ENCODE measurements around the gene RNF167.

RNF167 gene

GRCh38 chr17:4986403-4986802 is 46.3 kb downstream of the RNF167 start:
- TF ChIP-seq REST (IDR thresholded peaks at IDR 0.05; ENCODE audit: insufficient read depth in 1 of 2, low read depth in 2 of 2, low read length in 2 of 2) (no peak), SIN3A (IDR thresholded peaks at IDR 0.05; ENCODE audit: borderline replicate concordance, insufficient read depth, low read length) (no peak), TAF1 (IDR thresholded peaks at IDR 0.05; ENCODE audit: borderline replicate concordance, insufficient read depth, low read length) (no peak; the same call in 1 of the 2 replicates), POLR2AphosphoS5 (IDR thresholded peaks at IDR 0.05; ENCODE audit: low read depth, low read length) (no peak), FOXP2 (optimal IDR thresholded peaks at IDR 0.05; ENCODE audit: borderline replicate concordance, extremely low read depth, extremely low read length, insufficient read depth) (no peak)

- TF ChIP-seq TAF1 (IDR thresholded peaks at IDR 0.05; ENCODE audit: borderline replicate concordance, insufficient read depth, low read length) = peak; percentile 80
- TF ChIP-seq SIN3A (IDR thresholded peaks at IDR 0.05; ENCODE audit: borderline replicate concordance, insufficient read depth, low read length) = peak; percentile 45; the same call in 1 of the 2 replicates
- TF ChIP-seq POLR2AphosphoS5 (IDR thresholded peaks at IDR 0.05; ENCODE audit: low read depth, low read length) = peak; percentile 86; the same call in 1 of the 2 replicates
- peak; percentile 85 for TF ChIP-seq FOXP2 (optimal IDR thresholded peaks at IDR 0.05; ENCODE audit: borderline replicate concordance, extremely low read depth, extremely low read length, insufficient read depth)
- 0 out of 4 replicates have a peak, but pooled peaks of 1 of the 2 experiments have one; percentile 36 for TF ChIP-seq REST (IDR thresholded peaks at IDR 0.05; ENCODE audit: insufficient read depth in 1 of 2, low read depth in 2 of 2, low read length in 2 of 2)
Measured at GRCh38 chr17:4986951-4987766, 47.1 kb downstream of the RNF167 start, which contains the start of gene CAMTA2. TSS of gene CAMTA2 (minus strand) at chr17:4987675. CDS start at chr17:4986222, 1,453 bp downstream.

GRCh38 chr17:4987767-4988567 is 47.9 kb downstream of the RNF167 start:
- no peak for TF ChIP-seq REST (IDR thresholded peaks at IDR 0.05; ENCODE audit: insufficient read depth in 1 of 2, low read depth in 2 of 2, low read length in 2 of 2)
- no peak for TF ChIP-seq POLR2AphosphoS5 (IDR thresholded peaks at IDR 0.05; ENCODE audit: low read depth, low read length)
- TF ChIP-seq FOXP2 (optimal IDR thresholded peaks at IDR 0.05; ENCODE audit: borderline replicate concordance, extremely low read depth, extremely low read length, insufficient read depth) = no peak
- no peak for TF ChIP-seq TAF1 (IDR thresholded peaks at IDR 0.05; ENCODE audit: borderline replicate concordance, insufficient read depth, low read length)
- no peak for TF ChIP-seq SIN3A (IDR thresholded peaks at IDR 0.05; ENCODE audit: borderline replicate concordance, insufficient read depth, low read length)

- TF ChIP-seq TAF1 (IDR thresholded peaks at IDR 0.05; ENCODE audit: borderline replicate concordance, insufficient read depth, low read length) (no peak), SIN3A (IDR thresholded peaks at IDR 0.05; ENCODE audit: borderline replicate concordance, insufficient read depth, low read length) (no peak), POLR2AphosphoS5 (IDR thresholded peaks at IDR 0.05; ENCODE audit: low read depth, low read length) (no peak), REST (IDR thresholded peaks at IDR 0.05; ENCODE audit: insufficient read depth in 1 of 2, low read depth in 2 of 2, low read length in 2 of 2) (no peak), FOXP2 (optimal IDR thresholded peaks at IDR 0.05; ENCODE audit: borderline replicate concordance, extremely low read depth, extremely low read length, insufficient read depth) (no peak)
Measured at GRCh38 chr17:4994081-4994595, 54.1 kb downstream of the RNF167 start.

Measured in PFSK-1 (cell line).